Gastroesophageal sphincter (tissue), 4 donors: Measurements from ENCODE around the gene PHRF1. TPM values are rescaled to one million over a fixed set of nuclear protein-coding genes. Genes with fewer than 3 reads are reported as not detected.
A peak's percentile ranks its signal among the peaks of the same experiment; 100 is the strongest.

ENCODE experiments used
- ATAC-seq: fragments of 150-250 bp; one replicate; pipeline ENCODE4 v1.9.1; 2016; ENCODE audit warnings: mild to moderate bottlenecking, moderate library complexity
- H3K27ac ChIP-seq, 4 donors: fragments of 200-600 bp; sonication (generic) in 3 of 4; 1 replicate in 3 of 4; 2 replicates in 1 of 4; pipeline ENCODE4 v1.5.1; 2016 to 2019
- H3K27me3 ChIP-seq: fragments of 200-600 bp; sonication (generic); one replicate; pipeline ENCODE4 v1.5.1; 2019
- H3K36me3 ChIP-seq, 2 donors: fragments of 200-600 bp; sonication (generic); one replicate each; pipeline ENCODE4 v1.5.1; 2019; ENCODE audit warnings: control low read depth in 1 of 2
- H3K4me1 ChIP-seq, 3 donors: fragments of 200-600 bp; sonication (generic); 1 replicate in 2 of 3; 2 replicates in 1 of 3; pipeline ENCODE4 v1.5.1; 2016 to 2019; ENCODE audit warnings: control low read depth in 2 of 3
- H3K4me3 ChIP-seq, 2 donors: fragments of 200-600 bp; sonication (generic); one replicate each; pipeline ENCODE4 v1.5.1; 2019; ENCODE audit warnings: mild to moderate bottlenecking in 1 of 2, moderate library complexity in 1 of 2
- H3K9me3 ChIP-seq, 3 donors: fragments of 200-600 bp; sonication (generic); one replicate each; pipeline ENCODE4 v1.5.1; 2017 to 2019; ENCODE audit warnings: control low read depth in 2 of 3
- EP300 ChIP-seq: sonication (generic); formaldehyde crosslinking; IDR thresholded peaks from one replicate; pipeline ENCODE4 v1.6.1; 2017; ENCODE audit warnings: antibody characterized with exemption, mild to moderate bottlenecking
- POLR2A ChIP-seq, 2 donors: fragments of 450-650 bp; IDR thresholded peaks; one replicate each; pipeline ENCODE4 v1.6.1; 2017; ENCODE audit warnings: antibody characterized with exemption in 2 of 2, mild to moderate bottlenecking in 2 of 2, moderate library complexity in 1 of 2
- POLR2AphosphoS5 ChIP-seq: sonication (generic); formaldehyde crosslinking; IDR thresholded peaks from one replicate; pipeline ENCODE4 v1.6.1; 2017; ENCODE audit warnings: antibody characterized with exemption
- WGBS, 2 donors: methylation state at CpG; one replicate each; pipeline ENCODE4 v1.1.5; 2018; ENCODE audit warnings: low coverage in 1 of 2; 5-methylcytosine and 5-hydroxymethylcytosine counted together
- total RNA-seq, 4 donors: library from RNA; depleted of rRNA; stranded (reverse); fragments of >200 nt; gene quantifications; one replicate each; pipeline ENCODE4 v1.1.0, GENCODE V29; 2016
- TF ChIP-seq, protein P1 (sequence below), 4 experiments: fragments of 200-600 bp in 2 of 4; fragments of 450-650 bp in 2 of 4; sonication (generic) in 1 of 4; IDR thresholded peaks; one replicate each; pipeline ENCODE4 v1.5.1; 2017 to 2019; ENCODE audit warnings: antibody characterized with exemption in 4 of 4, mild to moderate bottlenecking in 2 of 4, moderate library complexity in 2 of 4

Gene PHRF1
- total RNA-seq, 4 donors from 2014 or later = 18.0 to 28.0 (median 25.1) TPM

DNA sequence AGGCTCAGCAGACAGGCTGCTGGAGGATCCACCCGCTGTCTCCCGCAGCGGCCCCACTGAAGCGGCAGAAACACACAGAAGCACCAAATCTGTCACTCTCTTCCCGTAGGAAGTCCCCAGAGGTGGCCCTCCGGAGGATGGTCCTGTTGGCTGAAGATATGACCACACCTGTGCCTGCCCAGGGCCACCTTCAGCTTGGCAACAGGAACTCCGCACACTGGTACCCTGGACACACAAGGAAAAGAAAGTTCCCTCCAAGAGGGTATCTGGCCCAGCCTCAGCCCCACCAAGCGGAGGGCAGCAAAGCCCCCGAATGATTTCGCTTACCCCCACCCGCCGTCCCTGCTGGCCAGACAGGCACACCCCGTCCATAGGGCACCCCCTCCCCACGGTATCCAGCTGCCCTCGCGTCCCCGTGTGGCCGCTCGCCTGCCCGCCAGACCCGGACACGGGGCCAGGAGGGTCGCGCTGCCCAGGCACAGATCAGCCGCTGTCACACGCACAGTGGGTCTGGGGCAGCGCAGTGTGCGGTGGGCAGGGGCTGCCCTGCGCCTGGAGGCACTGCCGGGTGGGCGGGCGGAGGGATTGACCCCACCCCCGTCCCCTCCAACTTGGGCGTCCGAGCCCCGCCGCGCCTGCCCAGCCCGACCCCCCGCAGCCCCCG is 8.5 kb upstream of the PHRF1 start:
- Histone ChIP-seq H3K4me3 (peak overlapping the region; percentile 67 to 75), H3K27me3 (no peaks in the 10 kb centered on the region), H3K9me3 (no peaks in the 10 kb centered on the region), H3K27ac (peak overlapping the region; percentile 88 to 96 (median 92)), H3K4me1 (peaks cover 0 to 26% (median 11%) of the 10 kb centered on the region in 3 donors), H3K36me3 (no peaks in the 10 kb centered on the region)
- WGBS, 2 donors = no CpG with 5 or more reads among the region's 41 CpGs
- peak; percentile 13 for ATAC-seq
- TF ChIP-seq, protein P1, sequence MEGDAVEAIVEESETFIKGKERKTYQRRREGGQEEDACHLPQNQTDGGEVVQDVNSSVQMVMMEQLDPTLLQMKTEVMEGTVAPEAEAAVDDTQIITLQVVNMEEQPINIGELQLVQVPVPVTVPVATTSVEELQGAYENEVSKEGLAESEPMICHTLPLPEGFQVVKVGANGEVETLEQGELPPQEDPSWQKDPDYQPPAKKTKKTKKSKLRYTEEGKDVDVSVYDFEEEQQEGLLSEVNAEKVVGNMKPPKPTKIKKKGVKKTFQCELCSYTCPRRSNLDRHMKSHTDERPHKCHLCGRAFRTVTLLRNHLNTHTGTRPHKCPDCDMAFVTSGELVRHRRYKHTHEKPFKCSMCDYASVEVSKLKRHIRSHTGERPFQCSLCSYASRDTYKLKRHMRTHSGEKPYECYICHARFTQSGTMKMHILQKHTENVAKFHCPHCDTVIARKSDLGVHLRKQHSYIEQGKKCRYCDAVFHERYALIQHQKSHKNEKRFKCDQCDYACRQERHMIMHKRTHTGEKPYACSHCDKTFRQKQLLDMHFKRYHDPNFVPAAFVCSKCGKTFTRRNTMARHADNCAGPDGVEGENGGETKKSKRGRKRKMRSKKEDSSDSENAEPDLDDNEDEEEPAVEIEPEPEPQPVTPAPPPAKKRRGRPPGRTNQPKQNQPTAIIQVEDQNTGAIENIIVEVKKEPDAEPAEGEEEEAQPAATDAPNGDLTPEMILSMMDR (IDR thresholded peaks at IDR 0.05) = no peak
- TF ChIP-seq POLR2A (IDR thresholded peaks at IDR 0.05) = no peak
- TF ChIP-seq POLR2AphosphoS5 = no peak
- no peak for TF ChIP-seq EP300

DNA sequence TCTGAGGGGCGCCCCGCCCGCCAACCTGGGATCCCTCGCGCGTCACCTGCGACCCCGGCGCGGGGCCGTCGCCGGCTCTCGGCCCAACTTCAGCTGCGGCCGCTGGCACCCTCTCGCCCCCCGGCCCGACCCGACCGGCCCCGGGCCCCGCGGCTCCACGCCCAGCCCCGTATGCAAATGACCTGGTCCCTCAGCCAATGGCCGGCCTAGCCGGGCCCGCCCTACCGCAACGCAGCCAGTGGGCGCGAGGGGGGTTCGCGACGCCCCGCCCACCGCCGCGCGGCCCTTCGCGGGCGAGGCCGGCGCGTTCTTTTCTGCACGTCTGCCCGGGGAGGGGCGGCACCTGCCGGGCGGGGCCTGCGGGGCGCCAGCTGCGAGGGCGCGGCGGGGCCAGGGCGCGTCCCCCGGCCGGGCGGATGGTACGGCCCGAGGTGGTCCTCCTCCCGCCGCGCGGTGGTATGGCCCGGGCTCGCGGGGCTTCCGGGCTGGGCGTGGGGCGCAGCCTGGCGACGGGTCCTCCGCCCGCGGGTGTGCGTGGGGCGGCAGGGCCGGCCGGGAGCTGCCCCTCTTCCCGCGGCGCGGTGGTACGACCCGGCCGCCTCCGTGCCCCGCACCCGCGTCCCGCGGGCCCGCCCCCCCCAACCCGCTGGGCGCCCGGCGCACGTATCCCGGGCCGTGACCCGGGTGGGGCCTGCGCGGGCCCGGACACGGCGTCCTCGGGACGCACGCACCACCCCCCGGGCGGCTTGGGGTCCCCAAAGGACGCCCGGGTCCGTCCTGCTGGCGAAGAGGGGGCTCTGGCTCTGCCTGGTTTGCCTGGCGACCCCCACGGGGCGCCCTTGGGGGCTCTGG is 7.7 kb upstream of the PHRF1 start:
- TF ChIP-seq, protein P1 (IDR thresholded peaks at IDR 0.05) = peak in 1 of 4 experiments; percentile 3
- TF ChIP-seq POLR2A (IDR thresholded peaks at IDR 0.05) (peak; percentile 57 to 76), POLR2AphosphoS5 (no peak), EP300 (no peak)
- H3K9me3 ChIP-seq = no peaks in the 10 kb centered on the region
- no peaks in the 10 kb centered on the region for H3K36me3 ChIP-seq
- H3K4me3 ChIP-seq = peak overlapping the region; percentile 67 to 85
- WGBS, 2 donors = no CpG with 5 or more reads among the region's 123 CpGs
- H3K27me3 ChIP-seq = no peaks in the 10 kb centered on the region
- peaks cover 0 to 26% (median 11%) of the 10 kb centered on the region in 3 donors for H3K4me1 ChIP-seq
- H3K27ac ChIP-seq = peak overlapping the region; percentile 92 to 96 (median 94)
- ATAC-seq = peak; percentile 96

DNA sequence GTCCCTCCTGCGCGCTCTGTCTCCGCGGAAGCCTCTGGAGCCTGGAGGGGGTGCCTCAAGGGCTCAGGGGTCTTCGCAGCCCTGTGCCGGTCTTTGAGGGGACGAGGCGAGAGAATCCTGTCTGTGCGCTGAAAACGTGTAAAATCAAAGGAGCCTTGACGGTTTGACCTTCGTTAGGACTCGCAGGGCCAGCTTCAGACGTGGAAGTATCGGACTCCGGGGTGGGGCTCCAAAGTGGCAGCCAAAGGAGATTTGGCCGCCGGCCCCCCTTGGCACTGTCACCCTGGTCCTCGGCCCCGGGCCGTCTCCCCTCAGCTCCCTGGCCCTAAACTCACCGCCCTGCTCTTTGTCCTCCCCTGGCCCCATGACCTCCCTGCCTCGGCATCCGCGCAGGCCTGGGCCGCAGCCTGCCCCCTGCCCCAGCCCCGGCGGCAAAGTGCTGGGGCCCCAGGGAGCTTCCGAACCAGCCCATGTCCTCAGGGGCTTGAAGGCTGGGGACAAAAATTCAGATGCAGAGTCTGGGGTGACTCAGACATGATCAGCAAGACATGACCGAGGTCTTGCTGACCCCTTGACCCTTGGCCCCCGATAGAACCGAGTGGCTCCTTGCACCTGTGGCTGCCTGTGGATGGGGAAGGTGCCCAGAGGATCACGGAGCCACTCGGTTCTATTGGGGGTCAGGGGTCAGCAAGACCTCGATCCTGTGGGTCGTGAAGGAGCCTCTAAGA is 6.9 kb upstream of the PHRF1 start:
- Histone ChIP-seq H3K4me1 (peaks cover 0 to 31% (median 11%) of the 10 kb centered on the region in 3 donors), H3K36me3 (no peaks in the 10 kb centered on the region)
- ATAC-seq = no peak

DNA sequence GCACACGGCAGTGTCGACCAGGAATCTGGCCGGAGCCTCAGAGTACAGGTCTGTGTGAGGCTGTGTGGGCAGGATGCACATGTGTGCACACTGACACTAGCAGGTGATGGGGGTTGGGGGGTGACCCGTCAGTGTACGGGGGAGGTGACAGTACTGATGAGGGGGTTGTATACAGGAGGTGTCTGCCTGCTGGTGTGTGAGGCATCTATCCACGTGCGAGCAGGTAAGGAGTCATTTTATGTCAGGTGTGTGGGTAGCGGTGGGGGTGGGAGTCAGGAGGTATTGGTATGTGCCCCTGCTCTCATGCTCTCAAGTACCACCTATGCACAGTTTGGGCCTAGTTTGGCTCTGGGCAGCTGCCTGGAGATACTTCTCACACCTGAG is 4.5 kb upstream of the PHRF1 start:
- H3K27me3 ChIP-seq = no peaks in the 10 kb centered on the region
- ATAC-seq = no peak
- H3K4me3 ChIP-seq = no peak overlapping the region
- TF ChIP-seq EP300 = no peak
- TF ChIP-seq POLR2AphosphoS5 = no peak
- no peak for TF ChIP-seq POLR2A (IDR thresholded peaks at IDR 0.05)
- TF ChIP-seq, protein P1 (IDR thresholded peaks at IDR 0.05) = no peak
- no peaks in the 10 kb centered on the region for H3K9me3 ChIP-seq
- peaks cover 0 to 41% (median 21%) of the 10 kb centered on the region in 3 donors for H3K4me1 ChIP-seq
- H3K27ac ChIP-seq = no peak overlapping the region
- no peaks in the 10 kb centered on the region for H3K36me3 ChIP-seq
- WGBS, 2 donors = 0 to 56% methylated on average over 2 to 5 of the region's 8 CpGs

More for the DNA sequence above, 6.9 kb upstream of the PHRF1 start:
- H3K9me3 ChIP-seq = no peaks in the 10 kb centered on the region
- peak overlapping the region; percentile 67 to 85 for H3K4me3 ChIP-seq
- no CpG with 5 or more reads among the region's 36 CpGs for WGBS, 2 donors
- TF ChIP-seq, protein P1 (IDR thresholded peaks at IDR 0.05) = no peak
- no peak for TF ChIP-seq POLR2AphosphoS5
- no peak for TF ChIP-seq POLR2A (IDR thresholded peaks at IDR 0.05)
- TF ChIP-seq EP300 = no peak
- H3K27me3 ChIP-seq = no peaks in the 10 kb centered on the region
- H3K27ac ChIP-seq = peak overlapping the region; percentile 92 to 96 (median 94)
